A549 (cell line): ENCODE data around the gene TENT4A.

Source experiments
- ATOH8 ChIP-seq: fragments of 250-450 bp; sonication (Bioruptor Pico); IDR thresholded peaks from 2 replicates; pipeline ENCODE4 v1.5.0; 2020; ENCODE audit warnings: low read depth, mild to moderate bottlenecking, moderate library complexity
- CBX8 ChIP-seq: fragments of 200-600 bp; sonication (generic); IDR thresholded peaks from 2 replicates; pipeline ENCODE4 v1.6.1; 2016
- CHD2 ChIP-seq: fragments of 150-350 bp; IDR thresholded peaks from 2 replicates; pipeline ENCODE4 v1.6.1; 2014; ENCODE audit warnings: low read length; ENCODE audit not compliant: partially characterized antibody
- CTCF ChIP-seq: fragments of >200 bp; sonication (Bioruptor Twin); formaldehyde crosslinking; IDR thresholded peaks from 3 replicates; pipeline ENCODE4 v1.5.1; 2016
- EP300 ChIP-seq, 2 experiments: fragments of >200 bp; sonication (Bioruptor Twin); formaldehyde crosslinking; IDR thresholded peaks; 2 replicates in 1 of 2; 3 replicates in 1 of 2; pipeline ENCODE4 v1.6.1; 2016 to 2017
- KDM5A ChIP-seq: fragments of 200-600 bp; sonication (generic); IDR thresholded peaks from 2 replicates; pipeline ENCODE4 v1.6.1; 2016; ENCODE audit warnings: antibody characterized with exemption, mild to moderate bottlenecking
- MAX ChIP-seq: IDR thresholded peaks from 2 replicates; pipeline ENCODE4 v1.6.1; 2012
- NFE2L2 ChIP-seq: fragments of 150-350 bp; conservative IDR thresholded peaks from 2 replicates; pipeline ENCODE4 v1.6.1; 2014; ENCODE audit warnings: low read length
- PBX3 ChIP-seq: IDR thresholded peaks from 2 replicates; pipeline ENCODE4 v1.6.1; 2012
- PHF8 ChIP-seq: fragments of 200-600 bp; sonication (generic); IDR thresholded peaks from 2 replicates; pipeline ENCODE4 v1.6.1; 2016; ENCODE audit warnings: low read depth, mild to moderate bottlenecking, antibody characterized with exemption, moderate library complexity, borderline replicate concordance
- POLR2A ChIP-seq: IDR thresholded peaks from 2 replicates; pipeline ENCODE4 v1.6.1; 2012; ENCODE audit warnings: mild to moderate bottlenecking, low read length
- RFX5 ChIP-seq: fragments of 450-650 bp; IDR thresholded peaks from 2 replicates; pipeline ENCODE4 v1.7.1; 2014; ENCODE audit warnings: antibody characterized with exemption, mild to moderate bottlenecking, moderate library complexity
- USF2 ChIP-seq: fragments of 450-650 bp; IDR thresholded peaks from 2 replicates; pipeline ENCODE4 v1.6.1; 2014; ENCODE audit warnings: antibody characterized with exemption

GRCh38 chr5:6785161-6785860 is 72.1 kb downstream of the TENT4A start:
- TF ChIP-seq PBX3 (no peak), KDM5A (no peak), MAX (no peak), CTCF (no peak), NFE2L2 (no peak), EP300 (IDR thresholded peaks at IDR 0.05) (no peak), USF2 (no peak), CBX8 (no peak), PHF8 (no peak), ATOH8 (CRISPR knock-in tag) (no peak), CHD2 (no peak), POLR2A (no peak), RFX5 (no peak)
